ENCODE data around the gene NME7.

The NME7 gene

DNA sequence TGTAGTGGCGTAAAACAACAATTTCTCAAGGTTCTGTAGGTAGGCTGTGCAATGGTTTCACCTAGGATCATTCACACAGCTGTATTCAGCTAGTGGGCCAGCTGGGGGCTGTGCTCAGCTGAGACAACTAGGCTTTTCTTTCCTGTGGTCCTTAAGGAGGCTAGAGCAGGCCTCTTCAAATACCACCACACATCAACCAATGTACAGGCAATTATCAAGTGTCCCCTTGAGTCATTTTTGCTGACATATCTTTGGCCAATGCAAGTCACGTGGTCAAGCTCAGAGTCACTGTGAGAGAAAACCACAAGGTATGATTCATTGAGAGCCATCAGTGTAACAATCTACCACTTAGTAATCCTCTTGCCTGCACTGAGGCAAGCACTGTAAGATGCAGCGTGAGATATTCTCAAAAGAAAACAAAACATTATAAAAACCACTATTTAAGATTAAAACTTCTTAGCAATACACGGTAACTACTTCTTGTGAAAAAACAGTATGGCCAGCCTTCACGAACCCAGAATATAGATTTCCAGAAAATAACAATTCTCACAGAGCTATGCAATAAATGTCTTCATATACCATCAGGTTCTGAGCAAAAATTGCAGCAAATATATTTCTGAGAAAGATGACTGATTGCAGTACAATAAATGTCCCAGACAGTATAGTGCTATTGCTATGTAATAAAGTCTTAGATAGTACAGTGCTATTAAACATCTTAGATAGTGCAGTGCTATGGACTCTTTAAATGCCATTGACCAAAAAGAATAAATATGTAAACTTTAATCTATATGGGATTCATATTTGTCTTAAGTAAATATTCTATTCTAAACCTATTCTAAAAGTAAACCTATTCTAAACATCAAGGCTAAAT, 55.3 kb downstream of the NME7 start:
- TF ChIP-seq, protein P1, sequence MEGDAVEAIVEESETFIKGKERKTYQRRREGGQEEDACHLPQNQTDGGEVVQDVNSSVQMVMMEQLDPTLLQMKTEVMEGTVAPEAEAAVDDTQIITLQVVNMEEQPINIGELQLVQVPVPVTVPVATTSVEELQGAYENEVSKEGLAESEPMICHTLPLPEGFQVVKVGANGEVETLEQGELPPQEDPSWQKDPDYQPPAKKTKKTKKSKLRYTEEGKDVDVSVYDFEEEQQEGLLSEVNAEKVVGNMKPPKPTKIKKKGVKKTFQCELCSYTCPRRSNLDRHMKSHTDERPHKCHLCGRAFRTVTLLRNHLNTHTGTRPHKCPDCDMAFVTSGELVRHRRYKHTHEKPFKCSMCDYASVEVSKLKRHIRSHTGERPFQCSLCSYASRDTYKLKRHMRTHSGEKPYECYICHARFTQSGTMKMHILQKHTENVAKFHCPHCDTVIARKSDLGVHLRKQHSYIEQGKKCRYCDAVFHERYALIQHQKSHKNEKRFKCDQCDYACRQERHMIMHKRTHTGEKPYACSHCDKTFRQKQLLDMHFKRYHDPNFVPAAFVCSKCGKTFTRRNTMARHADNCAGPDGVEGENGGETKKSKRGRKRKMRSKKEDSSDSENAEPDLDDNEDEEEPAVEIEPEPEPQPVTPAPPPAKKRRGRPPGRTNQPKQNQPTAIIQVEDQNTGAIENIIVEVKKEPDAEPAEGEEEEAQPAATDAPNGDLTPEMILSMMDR (IDR thresholded peaks at IDR 0.05; ENCODE audit: low read depth, low read length, missing control alignments), result no peak
- no peak for DNase-seq (ENCODE audit: low read depth)
- no peak overlapping the region for H3K4me3 ChIP-seq (ENCODE audit: low read depth, low read length)

GRCh38 chr1:169309178-169310166, 58.1 kb downstream of the NME7 start:
- DNase-seq (ENCODE audit: low read depth), result no peak
- H3K4me3 ChIP-seq (ENCODE audit: low read depth, low read length), result peak overlapping the region; percentile 36; the same call in 1 of the 2 replicates
- TF ChIP-seq, protein P1 (IDR thresholded peaks at IDR 0.05; ENCODE audit: low read depth, low read length, missing control alignments), result no peak

- TF ChIP-seq, protein P1 (IDR thresholded peaks at IDR 0.05; ENCODE audit: low read depth, low read length, missing control alignments), result no peak
- no peak overlapping the region for H3K4me3 ChIP-seq (ENCODE audit: low read depth, low read length)
- DNase-seq (ENCODE audit: low read depth), result no peak
Observed at GRCh38 chr1:169308313-169309039, 59.1 kb downstream of the NME7 start.

- TF ChIP-seq, protein P1 (IDR thresholded peaks at IDR 0.05; ENCODE audit: low read depth, low read length, missing control alignments), result no peak
- H3K4me3 ChIP-seq (ENCODE audit: low read depth, low read length), result no peak overlapping the region
- DNase-seq (ENCODE audit: low read depth), result no peak
Observed at GRCh38 chr1:169307176-169307575, 60.4 kb downstream of the NME7 start.

GRCh38 chr1:169305948-169306347, 61.6 kb downstream of the NME7 start:
- DNase-seq (ENCODE audit: low read depth), result no peak
- TF ChIP-seq, protein P1 (IDR thresholded peaks at IDR 0.05; ENCODE audit: low read depth, low read length, missing control alignments), result no peak
- no peak overlapping the region for H3K4me3 ChIP-seq (ENCODE audit: low read depth, low read length)

GRCh38 chr1:169305356-169305755, 62.2 kb downstream of the NME7 start:
- no peak for DNase-seq (ENCODE audit: low read depth)
- TF ChIP-seq, protein P1 (IDR thresholded peaks at IDR 0.05; ENCODE audit: low read depth, low read length, missing control alignments), result no peak

More at GRCh38 chr1:169305356-169305755, 62.2 kb downstream of the NME7 start:
- no peak overlapping the region for H3K4me3 ChIP-seq (ENCODE audit: low read depth, low read length)
